VCaP (cell line): ENCODE data around the gene TSPAN17.
A peak's percentile ranks its signal among the peaks of the same experiment; 100 is the strongest.

Experiments
- H3K27ac ChIP-seq: fragments of 450-650 bp; 2 replicates; pipeline ENCODE4 v1.5.1; 2017
- TF ChIP-seq, protein P1 (sequence below): fragments of 450-650 bp; conservative IDR thresholded peaks from 2 replicates; pipeline ENCODE4 v1.5.1; 2017; ENCODE audit warnings: mild to moderate bottlenecking, moderate library complexity

TSPAN17 gene

GRCh38 chr5:176651472-176651980, 4.2 kb downstream of the TSPAN17 start:
- TF ChIP-seq, protein P1, sequence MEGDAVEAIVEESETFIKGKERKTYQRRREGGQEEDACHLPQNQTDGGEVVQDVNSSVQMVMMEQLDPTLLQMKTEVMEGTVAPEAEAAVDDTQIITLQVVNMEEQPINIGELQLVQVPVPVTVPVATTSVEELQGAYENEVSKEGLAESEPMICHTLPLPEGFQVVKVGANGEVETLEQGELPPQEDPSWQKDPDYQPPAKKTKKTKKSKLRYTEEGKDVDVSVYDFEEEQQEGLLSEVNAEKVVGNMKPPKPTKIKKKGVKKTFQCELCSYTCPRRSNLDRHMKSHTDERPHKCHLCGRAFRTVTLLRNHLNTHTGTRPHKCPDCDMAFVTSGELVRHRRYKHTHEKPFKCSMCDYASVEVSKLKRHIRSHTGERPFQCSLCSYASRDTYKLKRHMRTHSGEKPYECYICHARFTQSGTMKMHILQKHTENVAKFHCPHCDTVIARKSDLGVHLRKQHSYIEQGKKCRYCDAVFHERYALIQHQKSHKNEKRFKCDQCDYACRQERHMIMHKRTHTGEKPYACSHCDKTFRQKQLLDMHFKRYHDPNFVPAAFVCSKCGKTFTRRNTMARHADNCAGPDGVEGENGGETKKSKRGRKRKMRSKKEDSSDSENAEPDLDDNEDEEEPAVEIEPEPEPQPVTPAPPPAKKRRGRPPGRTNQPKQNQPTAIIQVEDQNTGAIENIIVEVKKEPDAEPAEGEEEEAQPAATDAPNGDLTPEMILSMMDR, result no peak
- H3K27ac ChIP-seq, result no peak overlapping the region

DNA sequence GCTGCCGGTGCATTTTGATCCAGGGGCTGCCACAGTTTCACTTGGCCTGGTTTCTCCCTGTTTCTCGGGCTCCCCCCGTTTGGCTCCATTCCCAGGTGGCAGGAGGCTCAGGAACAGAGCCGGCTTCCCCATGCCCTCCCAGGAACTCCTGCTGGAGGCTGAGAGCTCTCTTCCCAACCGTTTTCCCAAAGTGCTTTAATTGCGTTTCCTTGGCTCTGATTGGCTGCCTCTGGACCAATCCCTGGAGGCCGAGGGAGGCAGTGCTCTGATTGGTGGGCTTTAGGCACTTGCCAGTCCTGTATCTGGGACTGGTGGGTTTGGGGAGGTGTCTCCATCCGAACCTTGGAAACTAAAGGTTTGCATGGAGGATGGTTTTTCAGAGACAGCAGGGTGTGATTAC, 4.9 kb downstream of the TSPAN17 start:
- no peak overlapping the region for H3K27ac ChIP-seq
- TF ChIP-seq, protein P1, result no peak

DNA sequence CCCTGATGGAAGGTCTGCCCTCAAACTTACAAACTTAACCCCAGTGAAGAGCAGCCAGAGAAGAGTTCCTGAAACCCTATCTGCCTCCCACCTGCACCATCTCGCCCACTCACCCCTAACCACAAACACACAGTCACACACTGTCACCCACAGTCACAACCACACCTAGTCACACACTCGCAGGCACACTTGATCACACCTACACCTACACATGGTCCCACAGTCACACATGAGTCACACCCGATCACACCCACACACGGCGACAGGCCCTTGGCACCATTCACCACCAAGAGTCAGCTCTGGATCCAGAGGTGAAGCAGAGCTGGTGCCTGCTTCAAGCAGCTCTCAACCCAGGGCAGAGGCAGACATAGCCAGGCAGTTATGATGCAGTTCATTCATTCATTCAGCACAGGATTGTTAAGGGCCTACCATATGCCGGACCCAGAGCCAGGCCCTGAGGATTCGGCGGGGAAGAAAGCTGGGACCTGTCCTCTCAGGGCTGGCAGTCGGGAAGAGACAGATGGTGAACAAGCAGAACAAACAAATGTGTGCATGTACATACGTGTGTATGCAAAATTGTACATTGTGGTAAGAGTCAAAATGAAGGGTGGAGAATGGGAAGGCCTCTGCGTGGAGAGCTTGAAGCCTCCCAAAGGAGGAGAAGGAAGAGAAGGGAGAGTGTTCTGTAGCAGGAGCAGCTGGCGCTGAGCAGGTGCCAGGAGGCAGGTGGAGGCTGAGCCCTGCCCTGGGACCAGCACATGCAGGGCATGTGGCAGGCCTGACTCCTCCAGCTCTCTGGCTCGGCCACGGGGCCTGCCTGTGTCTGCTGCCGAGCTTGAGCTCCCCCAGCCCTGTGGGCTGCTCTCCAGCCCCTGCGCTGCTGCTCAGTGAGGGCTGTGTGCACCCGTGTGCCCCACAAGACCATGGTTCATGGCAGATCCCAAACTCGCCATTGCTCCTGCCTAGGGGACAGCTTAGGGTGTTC, 6.4 kb downstream of the TSPAN17 start:
- TF ChIP-seq, protein P1, result no peak

GRCh38 chr5:176654856-176655255, 7.6 kb downstream of the TSPAN17 start:
- TF ChIP-seq, protein P1, result no peak
- H3K27ac ChIP-seq, result no peak overlapping the region

More for the DNA sequence above, 6.4 kb downstream of the TSPAN17 start:
- no peak overlapping the region for H3K27ac ChIP-seq

DNA sequence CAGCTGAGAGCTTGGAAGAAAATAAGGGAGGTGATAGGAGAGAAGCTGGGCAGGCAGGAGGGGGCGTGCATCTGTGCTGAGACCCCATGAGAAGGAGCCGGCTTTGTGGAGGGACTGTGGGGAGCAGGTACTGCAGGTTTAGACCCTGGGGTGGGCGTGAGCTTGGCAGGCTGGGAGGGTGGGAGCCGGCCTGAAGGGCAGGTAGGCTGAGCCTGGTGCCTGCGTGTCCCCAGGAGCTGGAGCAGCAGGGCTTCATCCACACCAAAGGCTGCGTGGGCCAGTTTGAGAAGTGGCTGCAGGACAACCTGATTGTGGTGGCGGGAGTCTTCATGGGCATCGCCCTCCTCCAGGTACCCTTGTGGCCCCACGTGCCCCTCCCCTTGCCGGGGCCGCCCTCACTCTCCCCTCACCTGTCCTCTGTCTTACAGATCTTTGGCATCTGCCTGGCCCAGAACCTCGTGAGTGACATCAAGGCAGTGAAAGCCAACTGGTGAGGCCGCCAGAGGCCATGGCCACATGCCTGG, 9.2 kb downstream of the TSPAN17 start:
- H3K27ac ChIP-seq, result no peak overlapping the region
- TF ChIP-seq, protein P1, result no peak

- H3K27ac ChIP-seq, result no peak overlapping the region
- TF ChIP-seq, protein P1, result peak; percentile 99
These were observed 10.8 kb downstream of the TSPAN17 start for GRCh38 chr5:176658007-176658599.
